HG02981 (cell line): Measurements from ENCODE around the gene SLBP.
"Not testable (repeated sequence)": the region's sequence is repeated elsewhere in the genome, so short reads cannot be mapped to it uniquely, and the experiment has no call there.

ENCODE experiments used
- ATAC-seq: cut with Tn5 transposase; IDR thresholded peaks from one replicate; pipeline ENCODE4 v1.9.1; 2021; ENCODE audit warnings: mild to moderate bottlenecking, moderate library complexity; ENCODE audit not compliant: unreplicated experiment

Gene SLBP

DNA sequence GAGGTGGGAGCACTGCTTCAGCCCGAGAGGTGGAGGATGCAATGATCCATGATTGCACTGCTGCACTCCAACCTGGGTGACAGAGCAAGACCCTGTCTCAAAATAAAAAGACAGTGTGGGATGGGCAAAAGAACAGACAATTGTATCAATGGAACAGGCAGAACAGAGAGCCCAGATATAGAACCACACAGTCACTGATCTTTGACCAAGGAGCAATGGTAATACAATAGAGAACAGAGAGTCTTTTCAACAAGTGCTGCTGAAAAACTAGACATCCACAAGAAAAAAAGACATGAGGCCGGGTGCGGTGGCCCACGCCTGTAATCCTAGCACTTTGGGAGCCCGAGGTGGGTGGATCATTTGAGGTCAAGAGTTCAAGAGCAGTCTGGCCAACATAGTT, 33.9 kb downstream of the SLBP start:
- ATAC-seq: no peak

GRCh38 chr4:1676605-1677525, 35.3 kb downstream of the SLBP start:
- ATAC-seq: no peak

DNA sequence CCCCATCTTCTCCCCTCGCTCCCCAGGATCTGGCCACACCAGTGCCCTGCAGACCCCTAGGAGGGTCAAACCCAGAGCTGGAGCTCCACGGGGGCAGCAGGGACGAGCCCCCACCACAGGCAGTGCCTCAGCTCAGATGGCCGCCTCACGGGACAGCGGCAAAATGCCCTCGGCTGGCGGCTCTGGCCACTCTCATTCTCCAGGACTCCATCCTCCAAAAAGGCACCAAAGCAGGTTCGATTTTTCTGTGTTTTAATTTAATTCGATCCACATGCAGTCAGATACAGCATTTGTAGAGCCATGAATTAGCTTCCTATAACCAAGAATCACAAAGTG, 36.3 kb downstream of the SLBP start:
- no peak for ATAC-seq

GRCh38 chr4:1675136-1675801, 36.9 kb downstream of the SLBP start:
- no peak for ATAC-seq

- no peak for ATAC-seq
Measured at GRCh38 chr4:1674682-1675081, 37.4 kb downstream of the SLBP start.

GRCh38 chr4:1673671-1674070, 38.4 kb downstream of the SLBP start:
- ATAC-seq: no peak

GRCh38 chr4:1671011-1671410, 41.1 kb downstream of the SLBP start:
- ATAC-seq: not testable (repeated sequence)

DNA sequence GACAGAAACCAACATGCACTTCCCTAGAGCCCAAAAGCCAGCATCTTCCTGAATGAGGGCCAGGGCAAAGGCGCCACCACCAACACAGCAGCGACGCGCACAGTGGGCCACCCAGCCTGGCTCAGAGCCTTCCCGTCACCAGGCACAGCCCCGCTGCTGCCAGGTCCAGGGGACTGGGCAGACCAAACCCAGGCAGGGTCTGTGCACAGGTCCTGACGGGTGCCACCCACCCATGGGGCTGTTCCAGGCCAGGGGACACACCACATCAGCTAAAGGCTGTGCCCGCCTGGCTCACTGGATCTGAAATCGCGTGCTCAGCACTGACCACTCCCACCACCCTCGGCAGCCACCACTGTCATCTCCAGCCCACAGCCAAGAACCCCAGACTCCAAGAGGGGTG, 41.8 kb downstream of the SLBP start:
- ATAC-seq: no peak

GRCh38 chr4:1669850-1670249, 42.3 kb downstream of the SLBP start:
- ATAC-seq: no peak

- ATAC-seq: no peak
Measured at GRCh38 chr4:1669270-1669669, 42.8 kb downstream of the SLBP start.

DNA sequence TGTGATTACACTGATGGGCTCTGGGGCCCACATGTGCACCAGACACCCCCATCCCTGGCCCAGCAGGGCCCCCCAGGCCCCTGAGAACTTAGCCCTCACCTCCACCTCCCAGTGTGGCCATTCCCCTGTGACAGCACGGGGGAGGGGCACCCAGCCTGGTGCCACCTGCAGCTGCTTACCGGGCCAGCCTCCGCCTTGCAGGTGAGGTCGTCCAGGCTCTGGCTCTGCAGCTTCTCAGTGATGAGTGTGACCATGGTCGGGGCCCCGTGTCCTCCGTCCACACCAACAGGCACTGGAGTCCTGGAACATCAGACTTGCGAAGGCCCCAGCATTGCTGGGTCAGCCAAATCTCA, 43.7 kb downstream of the SLBP start:
- no peak for ATAC-seq

DNA sequence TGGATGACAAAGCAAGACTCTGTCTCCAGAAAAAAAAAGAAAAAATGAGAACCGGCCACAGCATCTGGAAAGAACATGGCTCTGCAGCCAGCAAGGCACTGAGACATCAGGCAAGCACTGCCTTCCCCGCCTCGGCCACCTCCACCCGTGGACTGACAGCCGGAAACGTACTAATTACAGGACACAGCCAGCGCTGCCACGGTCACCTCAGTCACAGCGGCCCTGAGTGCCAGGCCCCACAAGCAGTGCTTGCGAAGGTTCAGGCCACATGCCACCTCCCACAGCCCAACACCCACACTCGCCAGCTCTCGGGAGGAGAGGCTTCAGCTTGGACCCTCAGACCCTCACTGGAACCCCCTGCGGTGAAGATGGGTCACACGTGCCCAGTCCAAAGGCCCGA, 44.8 kb downstream of the SLBP start:
- ATAC-seq: no peak

GRCh38 chr4:1666391-1666790, 45.7 kb downstream of the SLBP start:
- no peak for ATAC-seq

DNA sequence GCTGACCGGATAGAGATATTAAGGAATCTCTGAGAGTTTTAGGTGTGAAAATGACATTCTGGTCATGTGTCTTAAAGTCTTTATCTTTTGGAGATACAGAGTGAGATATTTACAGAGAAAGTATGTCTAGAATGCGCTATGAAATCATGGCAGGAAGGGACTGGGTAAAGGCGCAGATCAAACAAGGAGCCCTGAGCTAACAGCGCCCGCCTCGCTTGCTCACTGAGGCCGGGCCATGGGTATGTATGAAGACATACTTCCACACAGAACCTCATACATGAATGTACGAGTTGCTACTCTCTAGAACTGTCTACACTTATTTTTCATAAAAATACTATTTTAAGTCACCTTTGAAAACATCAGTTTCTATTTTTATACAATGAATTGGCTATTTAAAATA, 48.0 kb downstream of the SLBP start:
- ATAC-seq: no peak

DNA sequence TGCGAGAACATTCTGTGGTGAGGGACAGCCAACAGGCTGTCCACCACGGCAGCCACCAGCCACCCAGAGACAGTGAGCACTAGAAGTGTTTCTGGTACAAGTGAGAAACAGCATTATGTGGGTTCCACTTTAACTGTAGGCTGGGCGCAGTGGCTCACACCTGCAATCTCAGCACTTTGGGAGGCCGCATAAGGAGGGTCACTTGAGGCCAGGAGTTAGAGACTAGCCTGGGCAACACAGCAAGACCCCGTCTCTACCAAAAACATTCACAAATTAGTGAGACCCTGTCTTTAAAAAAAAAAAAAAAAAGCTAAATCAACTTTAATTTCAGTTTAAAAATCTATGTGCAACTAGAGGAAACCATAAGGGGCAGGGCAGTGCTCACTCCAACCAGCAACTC, 48.6 kb downstream of the SLBP start:
- no peak for ATAC-seq

GRCh38 chr4:1661695-1662094, 50.4 kb downstream of the SLBP start:
- no peak for ATAC-seq

DNA sequence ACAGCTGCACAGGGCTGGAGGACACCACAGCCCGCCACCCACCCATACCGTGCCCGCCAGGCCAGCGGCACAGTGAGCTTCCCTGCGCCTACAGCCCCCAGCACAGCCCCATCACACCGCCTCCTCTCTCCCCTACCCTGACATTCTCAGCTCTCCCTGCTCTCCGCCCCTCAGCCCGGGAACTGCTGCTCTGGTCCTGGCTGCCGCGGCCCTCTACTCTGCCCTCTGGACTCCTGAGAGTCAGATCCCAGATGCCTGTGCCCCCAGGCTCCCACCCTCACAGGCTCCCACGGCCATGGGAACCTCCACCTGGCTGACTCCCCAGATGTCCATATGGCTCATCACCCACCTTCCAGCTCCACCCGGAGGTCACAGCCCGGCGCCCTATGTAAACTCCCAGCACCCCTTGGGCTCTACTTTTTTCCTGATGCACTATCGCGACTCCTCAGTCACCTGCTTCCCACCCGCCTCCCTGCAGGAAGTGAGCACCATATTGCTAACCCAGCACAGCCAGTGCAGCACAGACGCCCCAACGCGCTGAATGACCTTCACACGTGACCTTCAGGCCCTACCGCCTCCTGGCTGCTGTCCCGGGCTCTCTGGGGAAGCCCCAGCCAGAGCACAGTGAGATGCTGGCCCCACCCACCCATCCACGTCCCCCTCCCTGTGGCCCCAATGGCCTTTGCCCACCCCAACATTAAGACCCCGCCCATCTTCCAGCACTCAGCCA, 51.0 kb downstream of the SLBP start:
- ATAC-seq: no peak

DNA sequence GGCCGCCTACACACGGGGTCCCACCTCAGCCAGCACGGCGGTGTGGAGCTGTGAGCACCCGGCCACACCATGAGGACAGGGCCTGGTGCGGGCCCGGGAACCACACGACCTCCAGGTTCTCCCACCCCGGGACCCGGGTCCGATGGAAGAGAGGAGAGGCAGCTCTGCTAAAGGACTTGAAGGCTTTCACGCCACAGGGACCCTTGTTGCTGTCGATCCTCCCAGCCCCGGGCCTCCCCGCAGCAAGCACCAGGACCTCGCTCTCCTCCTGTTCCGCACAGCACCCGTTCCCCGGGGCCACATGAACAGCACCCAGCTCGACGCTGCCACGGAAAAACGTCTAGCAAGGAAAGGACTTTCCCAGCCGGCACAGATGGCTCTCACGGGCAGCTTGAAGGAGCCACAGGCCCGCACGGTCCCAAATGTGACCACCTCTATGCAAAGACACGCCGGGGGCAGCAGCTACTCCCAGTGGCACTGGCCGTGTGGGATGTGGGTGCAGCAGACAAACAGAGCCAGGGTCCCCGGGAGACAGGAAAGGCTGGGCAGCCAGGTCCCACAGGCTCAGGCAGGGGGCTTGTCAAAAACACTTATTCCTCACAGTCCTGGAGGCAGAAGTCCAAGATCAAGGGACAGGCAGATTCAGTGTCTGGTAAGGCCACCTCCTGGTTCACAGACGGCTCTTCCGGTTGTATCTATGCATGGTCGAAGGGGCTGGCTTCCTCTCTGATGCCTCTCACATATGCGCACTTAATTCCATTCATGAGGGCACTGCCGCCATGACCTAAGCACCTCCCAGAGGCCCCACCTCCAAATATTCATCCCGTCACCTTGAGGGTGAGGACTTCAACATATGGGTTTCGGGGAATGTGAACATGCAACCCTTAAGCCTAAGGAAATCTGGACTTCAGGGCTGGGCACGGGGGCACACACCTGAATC, 52.7 kb downstream of the SLBP start:
- no peak for ATAC-seq

GRCh38 chr4:1658581-1658980, 53.5 kb downstream of the SLBP start:
- ATAC-seq: no peak

DNA sequence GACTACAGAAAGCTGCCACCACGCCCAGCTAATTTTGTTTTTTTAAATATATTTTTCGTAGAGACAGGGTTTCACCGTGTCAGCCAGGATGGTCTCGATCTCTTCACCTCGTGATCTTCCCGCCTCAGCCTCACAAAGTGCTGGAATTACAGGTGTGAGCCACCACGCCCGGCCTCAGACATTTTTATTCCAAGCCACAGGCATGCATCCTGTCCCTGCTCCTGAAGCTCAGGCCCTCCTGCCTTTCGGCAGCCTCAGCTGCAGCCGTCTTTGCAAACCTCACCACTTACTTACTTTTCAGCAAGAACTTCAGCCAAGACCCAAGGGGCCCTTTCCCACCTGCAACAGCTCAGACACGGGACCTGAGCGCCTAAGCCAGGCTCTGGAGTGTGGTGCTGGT, 54.0 kb downstream of the SLBP start:
- no peak for ATAC-seq

DNA sequence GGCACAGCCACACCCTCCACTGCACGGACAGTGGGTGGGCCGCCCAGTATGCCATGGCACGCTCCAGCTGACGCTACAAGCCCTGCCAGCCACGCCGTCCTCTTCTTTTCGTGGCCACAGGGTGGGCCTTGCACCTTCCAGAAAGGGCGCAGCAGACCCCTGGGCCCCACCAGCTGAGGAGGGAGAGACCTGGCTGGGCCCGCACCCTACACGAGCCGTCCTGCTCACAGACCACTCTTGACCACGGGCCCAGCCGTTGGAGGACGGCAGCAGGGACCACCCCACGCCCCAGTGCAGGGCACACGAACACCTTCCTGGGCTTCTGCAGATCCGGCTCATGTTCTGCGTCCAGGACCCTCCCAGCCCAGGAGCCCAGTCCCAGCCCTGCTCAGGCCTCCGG, 55.1 kb downstream of the SLBP start:
- ATAC-seq: no peak
